DMS79 treated with DMSO at 0.1 percent for 48 hours (cell line): ENCODE measurements around the gene TRUB2.

ENCODE experiments used
- DNase-seq: peaks from one replicate; lab custom pipeline; 2025; lab: John Stamatoyannopoulos, UW

TRUB2 gene

GRCh38 chr9:128266868-128267590 lies 55.2 kb downstream of the TRUB2 start:
- no peak for DNase-seq

DNA sequence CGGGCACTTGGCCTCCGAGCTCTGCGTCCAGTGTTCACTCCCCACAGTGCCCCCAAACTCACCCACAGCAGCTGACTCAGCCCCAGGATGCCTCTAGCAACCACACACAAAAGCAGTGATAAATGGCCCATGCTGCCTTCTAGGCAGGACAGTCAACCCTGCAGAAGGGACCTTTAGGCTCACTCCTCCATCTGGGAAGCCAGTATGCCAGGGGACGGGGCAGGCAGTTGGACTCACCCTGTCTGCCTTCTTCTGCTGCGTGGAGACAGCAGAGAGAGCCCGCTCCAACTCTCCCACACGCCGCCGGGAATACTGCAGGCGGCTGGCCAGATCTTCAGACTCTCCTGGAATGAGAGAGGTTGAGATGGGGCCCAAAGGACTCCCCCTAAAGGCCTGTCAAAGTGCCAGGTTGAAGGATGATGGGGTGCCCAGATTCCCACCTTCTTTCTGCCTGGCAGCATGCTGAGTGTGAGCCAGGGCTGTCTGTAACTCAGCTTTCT lies 56.8 kb downstream of the TRUB2 start:
- no peak for DNase-seq

DNA sequence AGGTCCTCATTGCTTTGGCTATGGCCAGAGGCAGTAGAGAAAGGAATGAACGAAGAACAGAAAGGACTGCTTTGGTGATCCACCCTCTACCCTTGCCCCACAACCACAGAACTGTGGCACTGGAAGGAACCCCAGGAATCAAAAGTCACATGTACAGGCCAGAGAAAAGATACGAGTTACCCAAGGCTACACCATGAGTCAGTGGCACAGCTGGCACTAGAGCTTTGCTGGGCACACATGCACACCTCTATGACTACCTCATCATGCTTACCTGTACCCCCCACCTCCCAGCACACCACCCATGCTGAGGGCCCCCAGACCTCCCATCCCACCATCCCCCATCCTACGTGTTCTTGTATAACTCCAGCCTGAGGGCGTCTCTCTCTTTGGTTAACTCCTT lies 59.6 kb downstream of the TRUB2 start:
- no peak for DNase-seq

DNA sequence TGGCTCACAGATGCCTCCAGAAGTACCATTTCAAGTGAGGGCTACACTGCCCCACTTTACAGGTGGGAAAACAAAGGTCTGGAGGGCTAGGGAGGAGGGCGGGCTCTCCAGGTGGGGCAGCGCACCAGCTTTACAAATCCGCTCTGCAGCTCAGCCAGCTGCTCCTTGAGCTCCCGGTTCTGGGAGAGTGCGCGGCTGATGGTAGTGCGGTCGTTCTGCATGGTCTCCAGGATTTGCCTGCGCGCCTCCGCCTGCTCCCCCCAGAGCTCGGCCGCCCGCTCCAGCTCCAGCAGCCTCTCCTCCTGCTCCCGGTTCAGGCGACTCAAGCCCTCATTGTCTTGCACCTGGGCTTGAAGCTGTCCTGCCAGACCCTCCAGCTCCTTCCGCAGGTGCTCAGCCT lies 61.9 kb downstream of the TRUB2 start:
- no peak for DNase-seq

GRCh38 chr9:128259156-128259555 lies 63.1 kb downstream of the TRUB2 start:
- no peak for DNase-seq

GRCh38 chr9:128258326-128258725 lies 63.9 kb downstream of the TRUB2 start:
- no peak for DNase-seq

DNA sequence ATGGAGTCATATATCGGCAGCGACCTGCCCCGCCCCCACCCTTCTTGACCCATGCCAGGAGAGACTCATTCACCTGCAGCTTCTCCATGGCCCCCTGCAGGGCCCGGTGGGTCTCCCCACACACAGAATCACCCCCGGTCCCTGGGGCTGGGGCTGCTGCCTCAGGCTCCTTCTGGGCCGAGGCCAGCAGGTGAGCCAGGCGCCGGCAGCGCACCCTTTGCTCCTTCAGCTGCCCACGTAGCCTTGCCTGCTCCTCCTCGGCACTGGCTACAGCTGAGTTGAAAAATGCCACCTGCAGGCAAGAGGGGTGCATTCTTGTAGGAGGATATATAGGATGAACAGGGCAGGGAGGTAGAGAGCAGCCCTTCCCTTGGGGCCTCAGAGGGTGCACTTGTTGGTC lies 64.3 kb downstream of the TRUB2 start:
- peak; percentile 36 for DNase-seq

DNA sequence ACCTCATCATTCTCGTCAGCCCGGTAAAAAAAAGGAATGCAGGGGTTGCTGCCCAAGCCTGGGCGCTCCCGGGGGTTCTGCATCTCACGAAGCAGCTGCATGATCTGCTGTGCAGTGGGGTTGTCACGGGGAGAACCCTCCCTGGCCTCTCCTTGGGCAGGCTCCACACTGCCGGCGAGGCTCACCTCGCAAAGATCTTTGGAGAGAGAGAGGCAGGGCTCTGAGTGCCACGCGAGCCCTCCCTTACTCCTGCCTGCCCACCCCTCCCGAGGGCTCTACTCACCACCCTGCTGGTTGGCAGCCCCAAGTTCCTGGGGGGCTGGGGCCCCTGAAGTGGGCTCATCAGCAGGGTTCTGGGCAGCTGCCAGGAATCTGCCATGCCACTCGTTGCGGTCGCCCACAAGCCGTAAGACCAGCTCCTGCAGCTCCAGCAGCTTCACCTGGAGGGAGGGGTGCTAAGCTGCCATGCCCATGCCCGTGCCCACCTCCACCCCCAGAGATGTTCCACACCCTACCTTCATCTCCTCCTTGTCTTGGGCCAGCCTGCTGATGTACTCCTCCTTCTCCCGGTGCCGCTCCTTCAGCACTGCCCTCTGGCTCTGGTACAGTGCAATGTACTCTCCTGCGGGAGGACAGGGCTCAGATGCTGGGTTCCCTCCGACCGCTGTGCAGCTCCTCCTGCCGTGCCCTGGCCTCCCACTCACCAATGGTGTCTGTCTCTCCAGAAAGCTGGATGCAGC lies 65.0 kb downstream of the TRUB2 start:
- peak; percentile 70 for DNase-seq
